Lower leg skin (tissue), 3 donors: Measurements from ENCODE around the gene EEF1AKMT2.

Source experiments
- CTCF ChIP-seq, 3 donors: fragments of 450-650 bp; IDR thresholded peaks; one replicate each; pipeline ENCODE4 v1.5.1; 2016; ENCODE audit warnings: antibody characterized with exemption in 3 of 3, mild to moderate bottlenecking in 3 of 3, moderate library complexity in 2 of 3
- POLR2A ChIP-seq, 2 donors: fragments of 450-650 bp; IDR thresholded peaks; one replicate each; pipeline ENCODE4 v1.6.1; 2016 to 2017; ENCODE audit warnings: antibody characterized with exemption in 2 of 2, mild to moderate bottlenecking in 1 of 2, moderate library complexity in 1 of 2

GRCh38 chr10:124746992-124747391 lies 44.7 kb downstream of the EEF1AKMT2 start:
- TF ChIP-seq CTCF (IDR thresholded peaks at IDR 0.05) (no peak), POLR2A (IDR thresholded peaks at IDR 0.05) (no peak)
